ENCODE data around the gene GALC. TPM values are rescaled to one million over a fixed set of nuclear protein-coding genes. Genes with fewer than 3 reads are reported as not detected.

The GALC gene
- total RNA-seq, 1 experiment from 2014 or later, result 0.18 TPM

DNA sequence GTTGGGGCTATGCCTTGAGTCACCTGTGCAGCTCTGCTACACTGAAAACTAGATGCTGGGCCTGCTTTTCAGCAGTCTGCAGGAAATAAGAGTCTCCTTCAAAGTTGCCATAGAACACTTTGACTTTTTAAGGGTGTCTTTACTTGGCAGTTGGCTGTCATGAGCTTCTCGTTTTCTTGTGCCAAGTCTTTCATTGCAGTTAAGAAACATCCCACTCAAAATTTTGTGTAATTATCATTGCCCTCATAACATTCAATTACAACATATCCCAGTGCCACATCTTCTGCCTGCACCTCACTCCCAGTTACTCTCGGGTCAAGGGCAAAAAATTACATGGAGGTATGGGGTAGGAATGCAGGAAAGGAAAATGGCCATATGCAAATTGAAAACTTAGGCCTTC is 41.1 kb upstream of the GALC start:
- TF ChIP-seq EZH2 (IDR thresholded peaks at IDR 0.05; ENCODE audit: low read length, unreplicated experiment) (no peak), EZH2phosphoT487 (IDR thresholded peaks at IDR 0.05; ENCODE audit: borderline replicate concordance, low read length) (no peak)
- TF ChIP-seq, protein P1, sequence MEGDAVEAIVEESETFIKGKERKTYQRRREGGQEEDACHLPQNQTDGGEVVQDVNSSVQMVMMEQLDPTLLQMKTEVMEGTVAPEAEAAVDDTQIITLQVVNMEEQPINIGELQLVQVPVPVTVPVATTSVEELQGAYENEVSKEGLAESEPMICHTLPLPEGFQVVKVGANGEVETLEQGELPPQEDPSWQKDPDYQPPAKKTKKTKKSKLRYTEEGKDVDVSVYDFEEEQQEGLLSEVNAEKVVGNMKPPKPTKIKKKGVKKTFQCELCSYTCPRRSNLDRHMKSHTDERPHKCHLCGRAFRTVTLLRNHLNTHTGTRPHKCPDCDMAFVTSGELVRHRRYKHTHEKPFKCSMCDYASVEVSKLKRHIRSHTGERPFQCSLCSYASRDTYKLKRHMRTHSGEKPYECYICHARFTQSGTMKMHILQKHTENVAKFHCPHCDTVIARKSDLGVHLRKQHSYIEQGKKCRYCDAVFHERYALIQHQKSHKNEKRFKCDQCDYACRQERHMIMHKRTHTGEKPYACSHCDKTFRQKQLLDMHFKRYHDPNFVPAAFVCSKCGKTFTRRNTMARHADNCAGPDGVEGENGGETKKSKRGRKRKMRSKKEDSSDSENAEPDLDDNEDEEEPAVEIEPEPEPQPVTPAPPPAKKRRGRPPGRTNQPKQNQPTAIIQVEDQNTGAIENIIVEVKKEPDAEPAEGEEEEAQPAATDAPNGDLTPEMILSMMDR (conservative IDR thresholded peaks at IDR 0.05; ENCODE audit: low read depth, low read length), result no peak
- no peaks in the 10 kb centered on the region for H3K36me3 ChIP-seq (ENCODE audit: low read depth, low read length)
- H2AFZ ChIP-seq (ENCODE audit: low read length), result no peak overlapping the region
- intact Hi-C loops (cut with micrococcal nuclease), result no loop called here
- H3K4me2 ChIP-seq (ENCODE audit: low read length), result no peak overlapping the region
- no peaks in the 10 kb centered on the region for H3K9me2 ChIP-seq (replicated peaks; ENCODE audit: low read length)
- ChIA-PET CTCF (no interaction called here), POLR2A (ENCODE audit: unreplicated experiment) (no interaction called here)
- DNase-seq, result no peak
- no peaks in the 10 kb centered on the region for H4K20me1 ChIP-seq (ENCODE audit: low read length)
- H3K4me3 ChIP-seq (ENCODE audit: low read length), result no peak overlapping the region
- no peak overlapping the region for H3K27ac ChIP-seq (ENCODE audit: low read length)
- BruUV-seq (replicated peaks), result no TSS peak
- H3K9me3 ChIP-seq (ENCODE audit: low read length), result no peaks in the 10 kb centered on the region
- ATAC-seq, result no peak
- H3K9ac ChIP-seq (ENCODE audit: low read length), result no peak overlapping the region
- no peaks in the 10 kb centered on the region for H3F3A ChIP-seq (ENCODE audit: low read length, unreplicated experiment)
- no peaks in the 10 kb centered on the region for H3K27me3 ChIP-seq (ENCODE audit: low read length)
- peaks cover 7% of the 10 kb centered on the region; the same call in 1 of the 2 replicates for H3K4me1 ChIP-seq (ENCODE audit: insufficient read depth, low read length)
- H3K79me2 ChIP-seq (ENCODE audit: low read length), result no peaks in the 10 kb centered on the region

DNA sequence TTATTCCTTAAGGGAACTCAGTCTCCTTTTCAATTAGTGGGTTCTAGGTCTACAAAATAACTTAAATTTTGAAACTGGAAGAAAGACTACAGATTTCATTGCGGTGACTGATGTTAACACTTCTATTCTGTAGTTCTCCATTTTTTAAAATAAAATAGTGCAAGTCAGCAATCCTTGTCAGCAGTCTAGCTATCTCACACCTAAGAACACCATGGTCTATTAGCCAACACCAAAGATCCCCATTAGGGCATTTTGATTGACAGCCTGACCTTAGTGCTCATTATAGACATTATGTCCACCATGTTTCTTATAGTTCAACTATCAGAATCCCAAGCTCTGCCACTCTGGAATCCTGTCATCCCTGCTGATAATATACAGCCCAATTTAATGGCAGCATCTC is 39.4 kb upstream of the GALC start:
- Histone ChIP-seq H3K27ac (ENCODE audit: low read length) (no peak overlapping the region), H3K9me2 (replicated peaks; ENCODE audit: low read length) (no peaks in the 10 kb centered on the region), H3F3A (ENCODE audit: low read length, unreplicated experiment) (no peaks in the 10 kb centered on the region), H3K4me1 (ENCODE audit: insufficient read depth, low read length) (peaks cover 7% of the 10 kb centered on the region; the same call in 1 of the 2 replicates), H3K27me3 (ENCODE audit: low read length) (no peaks in the 10 kb centered on the region), H3K4me3 (ENCODE audit: low read length) (no peak overlapping the region), H3K36me3 (ENCODE audit: low read depth, low read length) (no peaks in the 10 kb centered on the region), H2AFZ (ENCODE audit: low read length) (no peak overlapping the region), H3K9me3 (ENCODE audit: low read length) (no peaks in the 10 kb centered on the region), H4K20me1 (ENCODE audit: low read length) (no peaks in the 10 kb centered on the region), H3K79me2 (ENCODE audit: low read length) (no peaks in the 10 kb centered on the region), H3K9ac (ENCODE audit: low read length) (no peak overlapping the region), H3K4me2 (ENCODE audit: low read length) (no peak overlapping the region)
- POLR2A ChIA-PET (ENCODE audit: unreplicated experiment), result no interaction called here
- ATAC-seq (no peak), DNase-seq (no peak)
- no peak for TF ChIP-seq EZH2phosphoT487 (IDR thresholded peaks at IDR 0.05; ENCODE audit: borderline replicate concordance, low read length)
- CTCF ChIA-PET, result no interaction called here
- intact Hi-C loops (cut with micrococcal nuclease), result no loop called here
- no TSS peak for BruUV-seq (replicated peaks)

DNA sequence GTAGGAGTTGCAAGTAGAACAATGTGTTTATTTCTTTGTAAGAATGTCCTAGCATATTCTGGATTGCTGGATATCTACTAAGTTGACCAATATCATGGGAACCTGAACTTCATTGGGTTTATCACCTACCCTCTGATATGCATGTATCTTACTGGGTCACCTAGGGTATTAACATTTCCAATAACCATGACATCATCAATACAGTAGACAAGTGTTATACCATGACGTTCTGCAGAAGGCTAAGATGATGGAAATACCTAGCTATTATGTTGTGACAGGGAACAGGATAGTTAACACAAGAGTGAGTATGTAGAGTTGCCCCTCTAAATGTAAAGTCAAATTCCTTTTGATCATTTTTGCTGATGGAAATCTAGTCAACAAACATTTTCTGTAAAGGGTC is 37.9 kb upstream of the GALC start:
- CTCF ChIA-PET, result no interaction called here

More for the DNA sequence above, 37.9 kb upstream of the GALC start:
- POLR2A ChIA-PET (ENCODE audit: unreplicated experiment), result no interaction called here
- Histone ChIP-seq H3K4me3 (ENCODE audit: low read length) (no peak overlapping the region), H3K27ac (ENCODE audit: low read length) (no peak overlapping the region), H2AFZ (ENCODE audit: low read length) (no peak overlapping the region), H4K20me1 (ENCODE audit: low read length) (no peaks in the 10 kb centered on the region), H3K4me1 (ENCODE audit: insufficient read depth, low read length) (peaks cover 7% of the 10 kb centered on the region; the same call in 1 of the 2 replicates), H3K79me2 (ENCODE audit: low read length) (no peaks in the 10 kb centered on the region), H3K36me3 (ENCODE audit: low read depth, low read length) (no peaks in the 10 kb centered on the region), H3K4me2 (ENCODE audit: low read length) (no peak overlapping the region), H3F3A (ENCODE audit: low read length, unreplicated experiment) (no peaks in the 10 kb centered on the region), H3K27me3 (ENCODE audit: low read length) (no peaks in the 10 kb centered on the region), H3K9ac (ENCODE audit: low read length) (no peak overlapping the region), H3K9me3 (ENCODE audit: low read length) (no peaks in the 10 kb centered on the region), H3K9me2 (replicated peaks; ENCODE audit: low read length) (no peaks in the 10 kb centered on the region)
- intact Hi-C loops (cut with micrococcal nuclease), result no loop called here
- BruUV-seq (replicated peaks), result no TSS peak
- ATAC-seq (no peak), DNase-seq (no peak)
- TF ChIP-seq, protein P1 (conservative IDR thresholded peaks at IDR 0.05; ENCODE audit: low read depth, low read length), result no peak
- TF ChIP-seq EZH2phosphoT487 (IDR thresholded peaks at IDR 0.05; ENCODE audit: borderline replicate concordance, low read length), result no peak
- no peak for TF ChIP-seq EZH2 (IDR thresholded peaks at IDR 0.05; ENCODE audit: low read length, unreplicated experiment)

Measured in PC-3 (cell line).